Endothelial cell of umbilical vein (primary cell): ENCODE measurements around the gene HLA-F. TPM values are rescaled to one million over a fixed set of nuclear protein-coding genes. Genes with fewer than 3 reads are reported as not detected.

Experiments
- BruUV-seq: library from RNA; stranded (reverse); fragments of 400-500 nt; replicated peaks from 2 replicates; lab custom pipeline; 2021; lab: Mats Ljungman, UMichigan
- CTCF ChIA-PET: fragments of 300-600, 350-600 bp; sonication (Branson Sonifier 250); formaldehyde crosslinking; loops from one replicate; lab custom pipeline; 2021; ENCODE audit warnings: antibody characterized with exemption, inconsistent platforms; lab: Charles Lee
- POLR2A ChIA-PET: fragments of 300-600, 350-600 bp; sonication (Branson Sonifier 250); formaldehyde crosslinking; loops from one replicate; lab custom pipeline; 2021; ENCODE audit warnings: antibody characterized with exemption, inconsistent platforms; lab: Charles Lee
- DNase-seq: peaks from one replicate; pipeline ENCODE4 v3.0.0-alpha.2; 2011; ENCODE audit warnings: low read depth, low spot score
- FAIRE-seq: peaks from 2 replicates; lab custom pipeline; 2011; peaks lifted over from hg19 to GRCh38; lab: Jason Lieb, UNC
- H2AFZ ChIP-seq: 2 replicates; pipeline ENCODE4 v1.6.0; 2012; ENCODE audit warnings: low read depth, low read length, control low read depth, inconsistent platforms
- H3K27ac ChIP-seq: 2 replicates; pipeline ENCODE4 v1.5.1; 2011; ENCODE audit warnings: low read depth, mild to moderate bottlenecking, control low read depth, low read length, moderate library complexity; ENCODE audit not compliant: insufficient read depth
- H3K27me3 ChIP-seq, 2 experiments: 2 replicates each; pipeline versions ENCODE4 v1.6.0 to v1.6.1; 2011; ENCODE audit warnings: low read length in 2 of 2, mixed read lengths in 1 of 2; ENCODE audit not compliant: control insufficient read depth in 2 of 2, insufficient read depth in 2 of 2
- H3K36me3 ChIP-seq, 2 experiments: 2 replicates in 1 of 2; 3 replicates in 1 of 2; pipeline ENCODE4 v1.5.1; 2011; ENCODE audit warnings: low read length in 2 of 2, mild to moderate bottlenecking in 1 of 2, moderate library complexity in 1 of 2; ENCODE audit not compliant: control insufficient read depth in 2 of 2, insufficient read depth in 2 of 2; ENCODE audit errors: extremely low read depth in 1 of 2
- H3K4me1 ChIP-seq: 3 replicates; pipeline ENCODE4 v1.5.1; 2011; ENCODE audit warnings: mild to moderate bottlenecking, low read length; ENCODE audit not compliant: control insufficient read depth, insufficient read depth; ENCODE audit errors: extremely low read depth
- H3K4me2 ChIP-seq: 2 replicates; pipeline ENCODE4 v1.6.1; 2011; ENCODE audit warnings: low read length, control low read depth, mixed read lengths; ENCODE audit not compliant: insufficient read depth
- H3K4me3 ChIP-seq, 3 experiments: fragments of 200-600 bp in 1 of 3; sonication (generic), shearing (Covaris generic) in 1 of 3; replicated peaks in 1 of 3; 2 replicates each; pipeline ENCODE4 v1.5.1; 2011 to 2016; ENCODE audit warnings: control low read depth in 3 of 3, low read length in 3 of 3, mild to moderate bottlenecking in 2 of 3, inconsistent platforms in 1 of 3, low read depth in 1 of 3, moderate library complexity in 1 of 3; ENCODE audit not compliant: insufficient read depth in 1 of 3
- H3K79me2 ChIP-seq: 2 replicates; pipeline ENCODE4 v1.6.0; 2012; ENCODE audit warnings: low read length, inconsistent platforms; ENCODE audit not compliant: control insufficient read depth, insufficient read depth
- H3K9ac ChIP-seq: replicated peaks from 2 replicates; pipeline ENCODE3; 2011; ENCODE audit warnings: low read length, control low read depth; ENCODE audit not compliant: insufficient read depth; ENCODE audit errors: extremely low read depth
- H3K9me1 ChIP-seq: replicated peaks from 3 replicates; pipeline ENCODE4 v1.6.0; 2011; ENCODE audit warnings: mild to moderate bottlenecking, low read length; ENCODE audit not compliant: control insufficient read depth, insufficient read depth; ENCODE audit errors: extremely low read depth
- H3K9me3 ChIP-seq: replicated peaks from 2 replicates; pipeline ENCODE4 v1.5.1; 2012; ENCODE audit warnings: low read length, inconsistent platforms; ENCODE audit not compliant: control insufficient read depth, insufficient read depth
- H4K20me1 ChIP-seq: replicated peaks from 2 replicates; pipeline ENCODE3; 2011; ENCODE audit warnings: mild to moderate bottlenecking, low read length; ENCODE audit not compliant: control insufficient read depth, insufficient read depth; ENCODE audit errors: extremely low read depth
- CTCF ChIP-seq, 2 donors: IDR thresholded peaks; 1 replicate in 1 of 2; 2 replicates in 1 of 2; pipeline ENCODE4 v1.5.1; 2011; ENCODE audit warnings: low read length in 2 of 2, mild to moderate bottlenecking in 2 of 2, moderate library complexity in 2 of 2, control low read depth in 1 of 2, inconsistent platforms in 1 of 2, low read depth in 1 of 2; ENCODE audit not compliant: insufficient read depth in 1 of 2; ENCODE audit errors: extremely low read depth in 1 of 2
- EZH2 ChIP-seq: IDR thresholded peaks from 2 replicates; pipeline ENCODE4 v1.6.1; 2012; ENCODE audit warnings: borderline replicate concordance, low read depth, mild to moderate bottlenecking, moderate library complexity, low read length, inconsistent platforms; ENCODE audit not compliant: severe bottlenecking
- FOS ChIP-seq: IDR thresholded peaks from 2 replicates; pipeline ENCODE4 v1.6.1; 2011; ENCODE audit warnings: mild to moderate bottlenecking, low read length, moderate library complexity, borderline replicate concordance; ENCODE audit not compliant: insufficient read depth
- GATA2 ChIP-seq: IDR thresholded peaks from 2 replicates; pipeline ENCODE4 v1.7.0; 2011; ENCODE audit warnings: low read depth, mild to moderate bottlenecking, moderate library complexity, mixed read lengths, low read length; ENCODE audit not compliant: insufficient read length, insufficient read depth
- JUN ChIP-seq: IDR thresholded peaks from 2 replicates; pipeline ENCODE4 v1.6.1; 2011; ENCODE audit warnings: borderline replicate concordance, low read depth; ENCODE audit not compliant: insufficient read length, insufficient read depth
- MAX ChIP-seq: IDR thresholded peaks from 2 replicates; pipeline ENCODE4 v1.6.1; 2011; ENCODE audit not compliant: insufficient read depth, insufficient read length
- MYC ChIP-seq: IDR thresholded peaks from one replicate; pipeline ENCODE4 v1.6.1; 2011; ENCODE audit warnings: mild to moderate bottlenecking, low read depth, low read length
- POLR2A ChIP-seq: IDR thresholded peaks from 2 replicates; pipeline ENCODE4 v1.6.1; 2012; ENCODE audit warnings: low read depth, mild to moderate bottlenecking, control low read depth, low read length
- POLR2AphosphoS5 ChIP-seq: IDR thresholded peaks from 2 replicates; pipeline ENCODE4 v1.6.1; 2012; ENCODE audit warnings: low read depth, mild to moderate bottlenecking, control low read depth, low read length, moderate library complexity; ENCODE audit not compliant: insufficient read depth
- dilution Hi-C: fragments of 300-500 bp; cut with MboI; formaldehyde crosslinking; loops from one replicate; pipeline ENCODE4 v1.15.0; 2019; ENCODE audit warnings: low sequenced_read_pairs; ENCODE audit not compliant: extremely low pct_ligation_motif_present
- intact Hi-C: fragments of 100-400 bp; cut with micrococcal nuclease; formaldehyde crosslinking; loops from one replicate; pipeline ENCODE4 v1.10.0; 2022
- polyA plus RNA-seq, 4 experiments: library from polyadenylated mRNA; depleted of rRNA in 3 of 4; stranded (reverse) in 3 of 4; unstranded in 1 of 4; fragments of >200 nt; gene quantifications; 2 replicates each; pipeline versions ENCODE4 v1.2.1 to v1.2.3, GENCODE V29; 2011 to 2012; ENCODE audit warnings: missing spikeins in 1 of 4
- total RNA-seq: library from RNA; stranded (reverse); gene quantifications from 2 replicates; pipeline ENCODE4 v1.2.3, GENCODE V29; 2021

Gene HLA-F
- total and polyA plus RNA-seq, 2 donors (not counting 3 experiments of a cell fraction or from before 2014, with no cell fraction given) = 1.5 to 1.6 TPM

- no peaks in the 10 kb centered on the region for H3K9me1 ChIP-seq
- no peaks in the 10 kb centered on the region for H3K4me1 ChIP-seq
- no TSS peak for BruUV-seq
- H3K4me2 ChIP-seq = no peak overlapping the region
- intact Hi-C loops = no loop called here
- no peaks in the 10 kb centered on the region for H3K79me2 ChIP-seq
- CTCF ChIA-PET = interaction anchor here (0.9 to 3.0 kb wide), 7 partner anchors 10 to 423 kb away, joined by 3 to 10 read pairs (median 6); no protein-coding TSS in a partner anchor
- H2AFZ ChIP-seq = no peak overlapping the region
- no peak overlapping the region for H3K4me3 ChIP-seq
- no peak overlapping the region for H3K27ac ChIP-seq
- peaks cover 7 to 8% of the 10 kb centered on the region in 2 experiments for H3K27me3 ChIP-seq
- POLR2A ChIA-PET = no interaction called here
- no peaks in the 10 kb centered on the region for H4K20me1 ChIP-seq
- H3K9ac ChIP-seq = no peak overlapping the region
- TF ChIP-seq EZH2 = no peak
- TF ChIP-seq POLR2AphosphoS5 = no peak
- TF ChIP-seq MYC = no peak
- no peak for TF ChIP-seq JUN
- no peak for TF ChIP-seq FOS
- no peak for TF ChIP-seq MAX
- no peak for FAIRE-seq
- no peaks in the 10 kb centered on the region for H3K36me3 ChIP-seq
- DNase-seq = no peak
- dilution Hi-C loops = no loop called here
- H3K9me3 ChIP-seq = no peaks in the 10 kb centered on the region
Measured at GRCh38 chr6:29708432-29709179, 14.6 kb upstream of the HLA-F start.

GRCh38 chr6:29709188-29709587 lies 14.0 kb upstream of the HLA-F start:
- Histone ChIP-seq H3K4me3 (no peak overlapping the region), H3K27ac (no peak overlapping the region), H3K27me3 (peaks cover 6 to 7% of the 10 kb centered on the region in 2 experiments), H3K9ac (no peak overlapping the region), H3K4me2 (no peak overlapping the region), H3K9me3 (no peaks in the 10 kb centered on the region), H3K9me1 (no peaks in the 10 kb centered on the region), H3K4me1 (no peaks in the 10 kb centered on the region), H3K36me3 (no peaks in the 10 kb centered on the region), H4K20me1 (no peaks in the 10 kb centered on the region), H3K79me2 (no peaks in the 10 kb centered on the region), H2AFZ (no peak overlapping the region)
- no peak for DNase-seq
- dilution Hi-C loops = no loop called here
- BruUV-seq = no TSS peak
- intact Hi-C loops = no loop called here
- FAIRE-seq = no peak
- POLR2A ChIA-PET = no interaction called here
- CTCF ChIA-PET = interaction anchor here (1.8 to 3.0 kb wide), 3 partner anchors 13 to 59 kb away, joined by 5 to 10 read pairs (median 6); no protein-coding TSS in a partner anchor
- TF ChIP-seq JUN = no peak
- no peak for TF ChIP-seq POLR2AphosphoS5
- no peak for TF ChIP-seq FOS
- no peak for TF ChIP-seq MAX
- no peak for TF ChIP-seq EZH2
- no peak for TF ChIP-seq GATA2
- TF ChIP-seq MYC = no peak
- TF ChIP-seq CTCF (IDR thresholded peaks at IDR 0.05; ENCODE audit: extremely low read depth in 1 of 2, insufficient read depth in 1 of 2, low read depth in 1 of 2, low read length in 2 of 2) = no peak
- no peak for TF ChIP-seq POLR2A
